Keratinocyte (primary cell): ENCODE data around the gene MED16. TPM values are rescaled to one million over a fixed set of nuclear protein-coding genes. Genes with fewer than 3 reads are reported as not detected.

ENCODE experiments used
- DNase-seq: peaks from one replicate; pipeline ENCODE4 v3.0.0-alpha.2; 2011; ENCODE audit warnings: low read depth, missing footprints, low spot score
- FAIRE-seq: peaks from 2 replicates; lab custom pipeline; 2011; peaks lifted over from hg19 to GRCh38; lab: Jason Lieb, UNC
- H2AFZ ChIP-seq: 2 replicates; pipeline ENCODE4 v1.6.0; 2012; ENCODE audit warnings: low read length, control low read depth, inconsistent platforms; ENCODE audit not compliant: control insufficient read depth
- H3K27ac ChIP-seq: 2 replicates; pipeline ENCODE4 v1.5.1; 2011; ENCODE audit warnings: low read length; ENCODE audit not compliant: control insufficient read depth, insufficient read depth
- H3K27me3 ChIP-seq: 3 replicates; pipeline ENCODE4 v1.6.0; 2011; ENCODE audit warnings: low read length; ENCODE audit not compliant: control insufficient read depth, insufficient read depth; ENCODE audit errors: extremely low read depth
- H3K36me3 ChIP-seq, 2 experiments: 2 replicates in 1 of 2; 3 replicates in 1 of 2; pipeline ENCODE4 v1.5.1; 2011; ENCODE audit warnings: low read length in 2 of 2, mild to moderate bottlenecking in 1 of 2; ENCODE audit not compliant: control insufficient read depth in 2 of 2, insufficient read depth in 2 of 2; ENCODE audit errors: extremely low read depth in 1 of 2
- H3K4me1 ChIP-seq: 3 replicates; pipeline ENCODE4 v1.5.1; 2011; ENCODE audit warnings: low read length; ENCODE audit not compliant: control insufficient read depth, insufficient read depth; ENCODE audit errors: extremely low read depth
- H3K4me2 ChIP-seq: 3 replicates; pipeline ENCODE4 v1.6.0; 2011; ENCODE audit warnings: low read depth, low read length; ENCODE audit not compliant: control insufficient read depth, insufficient read depth; ENCODE audit errors: extremely low read depth
- H3K4me3 ChIP-seq, 3 experiments: fragments of 200-600 bp in 1 of 3; sonication (generic) in 1 of 3; 2 replicates in 2 of 3; 3 replicates in 1 of 3; pipeline ENCODE4 v1.5.1; 2011 to 2016; ENCODE audit warnings: low read length in 3 of 3, mild to moderate bottlenecking in 3 of 3, control low read depth in 2 of 3, inconsistent platforms in 1 of 3, low read depth in 1 of 3, mixed read lengths in 1 of 3, mixed run types in 1 of 3, moderate library complexity in 1 of 3; ENCODE audit not compliant: control insufficient read depth in 2 of 3, insufficient read depth in 2 of 3; ENCODE audit errors: extremely low read depth in 1 of 3
- H3K79me2 ChIP-seq: 2 replicates; pipeline ENCODE4 v1.6.0; 2012; ENCODE audit warnings: low read length; ENCODE audit not compliant: control insufficient read depth, insufficient read depth
- H3K9ac ChIP-seq: 3 replicates; pipeline ENCODE4 v1.6.0; 2011; ENCODE audit warnings: low read length; ENCODE audit not compliant: control insufficient read depth, insufficient read depth; ENCODE audit errors: extremely low read depth
- H3K9me1 ChIP-seq: 3 replicates; pipeline ENCODE4 v1.6.0; 2011; ENCODE audit warnings: low read length; ENCODE audit not compliant: control insufficient read depth, insufficient read depth; ENCODE audit errors: extremely low read depth
- H3K9me3 ChIP-seq: 2 replicates; pipeline ENCODE4 v1.5.1; 2012; ENCODE audit warnings: low read depth, low read length; ENCODE audit not compliant: control insufficient read depth
- H4K20me1 ChIP-seq: 3 replicates; pipeline ENCODE4 v1.6.0; 2011; ENCODE audit warnings: low read length; ENCODE audit not compliant: control insufficient read depth, insufficient read depth; ENCODE audit errors: extremely low read depth
- EZH2 ChIP-seq: IDR thresholded peaks from one replicate; pipeline ENCODE4 v1.6.1; 2012; ENCODE audit warnings: inconsistent platforms, mild to moderate bottlenecking, low read length, moderate library complexity
- dilution Hi-C: fragments of 300-500 bp; cut with MboI; formaldehyde crosslinking; loops from one replicate; pipeline ENCODE4 v1.7.0; 2020; ENCODE audit warnings: low sequenced_read_pairs; ENCODE audit not compliant: extremely low pct_ligation_motif_present
- polyA plus RNA-seq, 5 experiments: library from polyadenylated mRNA; depleted of rRNA in 3 of 5; stranded (reverse) in 3 of 5; stranded (forward) in 1 of 5; unstranded in 1 of 5; fragments of >200 nt; gene quantifications; 1 replicate in 1 of 5; 2 replicates in 3 of 5; 3 replicates in 1 of 5; pipeline versions ENCODE4 v1.2.1 to v1.2.3, GENCODE V29; 2011 to 2012; ENCODE audit warnings: missing spikeins in 2 of 5, low read depth in 1 of 5, low replicate concordance in 1 of 5
- TF ChIP-seq, protein P1 (sequence below), 3 experiments: IDR thresholded peaks in 1 of 3; conservative IDR thresholded peaks in 1 of 3; optimal IDR thresholded peaks in 1 of 3; 2 replicates in 2 of 3; 3 replicates in 1 of 3; pipeline versions ENCODE3 to v1.5.1; 2011; ENCODE audit warnings: low read length in 3 of 3, mild to moderate bottlenecking in 3 of 3, moderate library complexity in 2 of 3, control low read depth in 1 of 3, inconsistent platforms in 1 of 3; ENCODE audit not compliant: insufficient read depth in 2 of 3; ENCODE audit errors: extremely low read depth in 1 of 3

The MED16 gene
- polyA plus RNA-seq, 1 donor (not counting 4 experiments of a cell fraction or from before 2014, with no cell fraction given): 9.7 TPM

DNA sequence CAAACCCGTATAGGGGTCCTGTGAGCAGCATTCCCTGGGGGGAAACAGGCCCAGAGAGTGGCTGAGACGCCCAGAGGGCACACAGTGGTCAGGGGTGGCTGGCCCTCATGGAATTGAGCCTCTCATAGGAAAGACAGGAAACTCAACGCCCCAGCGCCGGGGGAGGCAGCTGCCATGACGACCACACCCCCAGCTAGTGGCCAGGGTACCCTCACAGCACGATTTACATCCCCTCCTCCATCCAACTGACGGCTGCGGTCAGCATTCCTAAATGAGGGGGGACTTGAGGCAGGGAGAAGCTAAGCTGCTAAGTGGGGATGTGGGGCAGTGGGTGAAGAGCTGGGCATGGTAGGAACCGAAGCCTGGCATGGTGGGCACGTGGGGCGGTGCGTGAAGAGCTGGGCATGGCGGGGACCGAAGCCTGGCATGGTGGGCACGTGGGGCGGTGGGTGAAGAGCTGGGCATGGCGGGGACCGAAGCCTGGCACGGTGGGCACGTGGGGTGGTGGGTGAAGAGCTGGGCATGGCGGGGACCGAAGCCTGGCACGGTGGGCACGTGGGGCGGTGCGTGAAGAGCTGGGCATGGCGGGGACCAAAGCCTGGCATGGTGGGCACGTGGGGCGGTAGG, 10.0 kb downstream of the MED16 start:
- Histone ChIP-seq H3K9ac (no peak overlapping the region), H2AFZ (no peak overlapping the region), H3K4me1 (peaks cover 6% of the 10 kb centered on the region), H3K27ac (no peak overlapping the region), H3K4me2 (no peak overlapping the region), H4K20me1 (peaks cover 2% of the 10 kb centered on the region), H3K27me3 (no peaks in the 10 kb centered on the region), H3K9me3 (no peaks in the 10 kb centered on the region), H3K9me1 (no peaks in the 10 kb centered on the region), H3K79me2 (no peaks in the 10 kb centered on the region), H3K4me3 (no peak overlapping the region), H3K36me3 (peaks cover 10 to 13% of the 10 kb centered on the region in 2 experiments)
- FAIRE-seq (no peak), DNase-seq (no peak)
- dilution Hi-C loops: no loop called here
- TF ChIP-seq EZH2: no peak
- TF ChIP-seq, protein P1, sequence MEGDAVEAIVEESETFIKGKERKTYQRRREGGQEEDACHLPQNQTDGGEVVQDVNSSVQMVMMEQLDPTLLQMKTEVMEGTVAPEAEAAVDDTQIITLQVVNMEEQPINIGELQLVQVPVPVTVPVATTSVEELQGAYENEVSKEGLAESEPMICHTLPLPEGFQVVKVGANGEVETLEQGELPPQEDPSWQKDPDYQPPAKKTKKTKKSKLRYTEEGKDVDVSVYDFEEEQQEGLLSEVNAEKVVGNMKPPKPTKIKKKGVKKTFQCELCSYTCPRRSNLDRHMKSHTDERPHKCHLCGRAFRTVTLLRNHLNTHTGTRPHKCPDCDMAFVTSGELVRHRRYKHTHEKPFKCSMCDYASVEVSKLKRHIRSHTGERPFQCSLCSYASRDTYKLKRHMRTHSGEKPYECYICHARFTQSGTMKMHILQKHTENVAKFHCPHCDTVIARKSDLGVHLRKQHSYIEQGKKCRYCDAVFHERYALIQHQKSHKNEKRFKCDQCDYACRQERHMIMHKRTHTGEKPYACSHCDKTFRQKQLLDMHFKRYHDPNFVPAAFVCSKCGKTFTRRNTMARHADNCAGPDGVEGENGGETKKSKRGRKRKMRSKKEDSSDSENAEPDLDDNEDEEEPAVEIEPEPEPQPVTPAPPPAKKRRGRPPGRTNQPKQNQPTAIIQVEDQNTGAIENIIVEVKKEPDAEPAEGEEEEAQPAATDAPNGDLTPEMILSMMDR (optimal IDR thresholded peaks at IDR 0.05 in 1 of 3, IDR thresholded peaks at IDR 0.05 in 1 of 3, conservative IDR thresholded peaks at IDR 0.05 in 1 of 3; ENCODE audit: extremely low read depth in 1 of 3, insufficient read depth in 2 of 3, low read length in 3 of 3): no peak

GRCh38 chr19:881385-882071, 11.5 kb downstream of the MED16 start:
- Histone ChIP-seq H3K9me3 (no peaks in the 10 kb centered on the region), H3K79me2 (no peaks in the 10 kb centered on the region), H3K9me1 (no peaks in the 10 kb centered on the region), H3K27ac (no peak overlapping the region), H3K4me3 (no peak overlapping the region), H3K27me3 (no peaks in the 10 kb centered on the region), H3K9ac (no peak overlapping the region), H3K4me2 (no peak overlapping the region), H3K4me1 (peaks cover 6% of the 10 kb centered on the region), H4K20me1 (peaks cover 2% of the 10 kb centered on the region), H3K36me3 (peaks cover 10 to 19% of the 10 kb centered on the region in 2 experiments), H2AFZ (no peak overlapping the region)
- TF ChIP-seq, protein P1 (optimal IDR thresholded peaks at IDR 0.05 in 1 of 3, IDR thresholded peaks at IDR 0.05 in 1 of 3, conservative IDR thresholded peaks at IDR 0.05 in 1 of 3; ENCODE audit: extremely low read depth in 1 of 3, insufficient read depth in 2 of 3, low read length in 3 of 3): no peak
- TF ChIP-seq EZH2: no peak
- dilution Hi-C loops: no loop called here
- FAIRE-seq (no peak), DNase-seq (no peak)
